Rectal smooth muscle tissue (tissue), 1 donor: ENCODE data around the gene MEF2A.

ENCODE experiments used
- H3K27ac ChIP-seq: one replicate; pipeline ENCODE4 v1.7.0; 2013; ENCODE audit warnings: low read depth, low read length, inconsistent platforms
- H3K27me3 ChIP-seq: one replicate; pipeline ENCODE4 v1.7.0; 2013; ENCODE audit warnings: low read length; ENCODE audit not compliant: control insufficient read depth, insufficient read depth
- H3K36me3 ChIP-seq: one replicate; pipeline ENCODE4 v1.7.0; 2013; ENCODE audit warnings: low read length; ENCODE audit not compliant: control insufficient read depth, insufficient read depth
- H3K4me1 ChIP-seq: one replicate; pipeline ENCODE4 v1.7.0; 2013; ENCODE audit warnings: low read length; ENCODE audit not compliant: control insufficient read depth, insufficient read depth
- H3K4me3 ChIP-seq: one replicate; pipeline ENCODE4 v1.7.0; 2013; ENCODE audit warnings: low read length
- H3K9ac ChIP-seq: one replicate; pipeline ENCODE4 v1.7.0; 2013; ENCODE audit warnings: low read length

MEF2A gene

DNA sequence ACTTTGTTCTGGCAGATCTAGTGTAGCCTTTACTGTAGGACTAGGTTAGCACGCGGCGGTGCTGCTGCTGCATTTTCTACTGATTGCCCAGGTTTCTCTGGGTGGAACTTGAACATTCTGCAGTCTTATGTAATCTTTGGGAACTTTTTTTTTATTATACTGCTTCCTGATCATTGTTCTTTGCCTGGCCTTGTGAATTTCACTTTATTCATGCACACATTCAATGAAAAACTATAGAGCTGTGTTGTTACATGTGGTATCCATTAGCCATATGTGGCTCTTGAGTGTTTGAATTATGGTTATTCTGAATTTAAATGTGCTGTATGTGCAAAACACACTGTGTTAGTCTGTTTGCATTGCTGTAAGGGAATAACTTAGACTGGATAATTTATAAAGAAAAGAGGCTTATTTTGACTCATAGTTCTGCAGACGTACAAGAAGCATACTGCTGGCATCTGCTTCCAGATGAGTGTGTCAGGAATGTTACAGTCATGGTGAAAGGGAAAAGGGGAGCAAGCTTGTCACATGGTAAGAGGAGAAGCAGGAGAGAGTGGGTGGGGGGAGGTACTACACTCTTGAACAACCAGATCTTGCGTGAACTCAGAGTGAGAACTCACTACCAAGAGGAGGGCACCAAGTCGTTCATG lies 26.5 kb downstream of the MEF2A start:
- Histone ChIP-seq H3K9ac (no peak overlapping the region), H3K36me3 (no peaks in the 10 kb centered on the region), H3K27me3 (no peaks in the 10 kb centered on the region), H3K27ac (no peak overlapping the region), H3K4me3 (no peak overlapping the region), H3K4me1 (peaks cover 8% of the 10 kb centered on the region)

DNA sequence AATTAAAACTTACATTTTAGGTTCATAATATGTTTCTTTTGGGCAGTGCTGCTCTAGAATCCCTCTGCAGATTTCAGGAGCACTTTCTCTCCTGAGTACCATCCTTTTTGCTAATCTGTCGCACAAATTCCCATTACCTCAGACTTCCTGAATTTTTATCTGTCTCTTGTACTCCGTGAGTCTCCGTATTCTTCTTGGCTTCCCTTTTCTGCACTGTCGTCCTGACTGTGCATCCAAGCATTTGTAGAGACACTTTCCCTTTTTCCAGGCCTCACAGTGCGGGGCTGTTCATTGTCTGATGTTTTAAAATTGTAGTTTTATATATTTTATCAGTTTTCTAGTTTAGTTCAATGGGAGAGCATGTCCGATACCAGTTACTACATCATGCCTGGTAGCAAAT lies 27.3 kb downstream of the MEF2A start:
- Histone ChIP-seq H3K27me3 (no peaks in the 10 kb centered on the region), H3K4me3 (no peak overlapping the region), H3K36me3 (no peaks in the 10 kb centered on the region), H3K27ac (no peak overlapping the region), H3K9ac (no peak overlapping the region), H3K4me1 (peaks cover 8% of the 10 kb centered on the region)

DNA sequence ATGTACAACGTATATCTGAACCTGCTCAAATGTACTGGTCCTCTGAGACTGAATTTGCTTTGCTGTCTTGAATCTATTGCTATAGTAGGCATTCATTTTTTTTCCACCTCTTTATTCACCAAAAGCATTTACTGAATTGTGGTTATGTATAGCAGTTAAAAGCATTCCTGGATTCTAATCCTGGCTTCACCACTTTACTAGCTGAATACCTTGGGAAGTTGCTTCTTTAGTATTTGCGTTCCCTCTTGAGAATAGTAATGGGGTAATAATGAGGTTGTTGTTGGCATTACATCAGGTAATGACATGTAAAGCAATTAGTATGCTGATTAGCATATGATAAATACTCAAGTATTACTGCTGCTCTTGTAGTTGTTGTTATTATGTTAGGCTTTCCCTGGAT lies 29.1 kb downstream of the MEF2A start:
- Histone ChIP-seq H3K27me3 (no peaks in the 10 kb centered on the region), H3K4me3 (no peak overlapping the region), H3K27ac (no peak overlapping the region), H3K9ac (no peak overlapping the region), H3K36me3 (peaks cover under 1% of the 10 kb centered on the region), H3K4me1 (peaks cover 8% of the 10 kb centered on the region)

DNA sequence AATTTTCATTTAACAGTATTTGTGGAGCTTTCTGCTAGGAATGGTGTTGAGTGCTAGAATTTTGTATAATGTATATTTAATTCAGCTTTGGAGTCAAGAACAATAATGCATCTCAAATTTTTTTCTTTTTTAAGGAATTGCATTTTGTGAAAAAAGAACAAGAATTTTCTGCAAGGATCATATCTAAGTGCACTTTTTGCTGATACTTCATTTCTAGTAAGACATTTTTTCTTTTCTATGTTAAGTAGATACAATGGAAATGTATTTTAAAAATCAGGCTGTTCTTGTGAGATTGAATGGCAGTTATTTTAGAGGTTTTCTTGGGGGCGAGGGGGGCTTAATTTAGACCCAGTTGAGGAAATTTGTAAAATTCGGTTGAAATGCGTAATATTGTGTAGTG lies 32.5 kb downstream of the MEF2A start:
- no peaks in the 10 kb centered on the region for H3K27me3 ChIP-seq
- no peak overlapping the region for H3K9ac ChIP-seq
- peaks cover 2% of the 10 kb centered on the region for H3K36me3 ChIP-seq
- peaks cover 3% of the 10 kb centered on the region for H3K4me1 ChIP-seq
- no peak overlapping the region for H3K4me3 ChIP-seq
- no peak overlapping the region for H3K27ac ChIP-seq

DNA sequence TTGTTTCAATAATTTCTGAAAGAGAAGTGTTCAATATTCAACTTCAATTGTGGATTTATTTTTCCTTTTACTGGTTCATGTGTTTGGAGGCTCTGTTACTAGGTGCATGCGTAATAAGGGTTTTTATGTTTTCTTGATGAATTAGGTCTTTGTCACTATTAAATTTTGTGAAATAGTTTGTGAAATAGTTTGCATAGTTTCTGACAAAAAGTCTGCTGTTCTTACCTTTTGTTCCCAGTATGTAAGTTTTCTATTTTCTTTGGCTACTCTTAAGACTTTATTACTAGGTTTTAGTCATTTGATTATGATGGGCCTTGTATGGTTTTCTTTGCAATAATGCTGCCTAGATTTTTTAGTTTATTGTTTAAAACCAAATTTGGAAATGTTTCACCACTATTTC lies 38.0 kb downstream of the MEF2A start:
- Histone ChIP-seq H3K9ac (no peak overlapping the region), H3K27me3 (no peaks in the 10 kb centered on the region), H3K4me3 (no peak overlapping the region), H3K36me3 (peaks cover 2% of the 10 kb centered on the region), H3K27ac (no peak overlapping the region), H3K4me1 (no peaks in the 10 kb centered on the region)

DNA sequence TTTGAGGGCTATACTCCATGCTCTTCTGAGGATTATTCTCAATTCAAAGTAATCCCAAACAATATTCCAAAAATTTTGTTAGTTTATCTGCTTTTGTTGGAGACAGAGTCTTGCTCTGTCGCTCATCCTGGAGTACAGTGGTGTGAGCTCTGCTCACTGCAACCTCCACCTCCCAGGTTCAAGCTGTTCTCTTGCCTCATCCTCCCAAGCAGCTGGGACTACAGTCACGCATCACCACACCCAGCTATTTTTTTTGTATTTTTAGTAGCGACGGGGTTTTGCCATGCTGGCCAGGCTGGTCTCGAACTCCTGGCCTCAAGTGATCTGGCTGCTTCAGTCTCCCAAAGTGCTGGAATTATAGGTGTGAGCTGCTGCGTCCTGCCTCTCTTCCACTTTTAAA lies 39.1 kb downstream of the MEF2A start:
- H3K27ac ChIP-seq, result no peak overlapping the region
- no peak overlapping the region for H3K9ac ChIP-seq
- H3K4me3 ChIP-seq, result no peak overlapping the region
- no peaks in the 10 kb centered on the region for H3K27me3 ChIP-seq
- peaks cover 2% of the 10 kb centered on the region for H3K36me3 ChIP-seq
- H3K4me1 ChIP-seq, result no peaks in the 10 kb centered on the region

DNA sequence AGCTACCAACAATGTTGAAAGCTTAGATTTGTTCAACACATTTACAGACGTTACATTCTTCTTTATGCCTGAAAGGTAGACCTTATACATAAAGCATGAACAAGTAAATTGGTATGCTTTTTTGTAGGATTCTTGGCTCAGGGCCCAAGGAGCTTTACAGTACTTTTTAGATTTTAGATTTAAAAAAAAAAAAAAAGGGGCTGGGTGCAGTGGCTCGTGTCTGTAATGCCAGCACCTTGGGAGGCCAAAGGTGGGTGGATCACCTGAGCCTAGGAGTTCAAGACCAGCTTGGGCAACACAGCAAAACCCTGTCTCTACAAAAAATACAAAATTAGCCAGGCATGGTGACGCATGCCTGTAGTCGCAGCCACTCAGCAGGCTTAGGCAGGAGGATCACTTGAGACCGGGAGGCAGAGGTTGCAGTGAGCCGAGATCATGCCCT lies 39.7 kb downstream of the MEF2A start:
- H3K4me1 ChIP-seq, result no peaks in the 10 kb centered on the region
- no peak overlapping the region for H3K4me3 ChIP-seq
- no peaks in the 10 kb centered on the region for H3K36me3 ChIP-seq
- no peak overlapping the region for H3K27ac ChIP-seq
- no peaks in the 10 kb centered on the region for H3K27me3 ChIP-seq
- no peak overlapping the region for H3K9ac ChIP-seq

DNA sequence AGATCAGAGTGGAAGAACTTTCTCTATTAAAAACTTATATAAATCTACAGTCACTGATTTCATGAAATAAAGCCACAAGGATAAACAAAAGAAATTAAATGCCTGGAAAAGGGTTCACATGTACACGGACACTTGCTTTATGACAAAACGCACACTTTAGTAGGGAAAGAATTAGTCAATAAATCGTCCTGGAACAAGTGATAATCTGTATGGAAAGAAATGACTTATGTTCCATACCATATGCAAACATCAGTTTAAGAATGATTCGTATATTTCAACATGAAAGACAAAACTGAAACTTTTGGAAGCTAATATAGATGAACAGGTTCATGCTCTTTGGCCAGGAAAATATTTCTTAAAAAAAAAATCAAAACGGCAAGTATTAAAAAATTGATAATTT lies 40.2 kb downstream of the MEF2A start:
- H3K36me3 ChIP-seq, result no peaks in the 10 kb centered on the region
- no peak overlapping the region for H3K4me3 ChIP-seq
- no peak overlapping the region for H3K9ac ChIP-seq
- H3K27me3 ChIP-seq, result no peaks in the 10 kb centered on the region
- H3K27ac ChIP-seq, result no peak overlapping the region
- H3K4me1 ChIP-seq, result no peaks in the 10 kb centered on the region

DNA sequence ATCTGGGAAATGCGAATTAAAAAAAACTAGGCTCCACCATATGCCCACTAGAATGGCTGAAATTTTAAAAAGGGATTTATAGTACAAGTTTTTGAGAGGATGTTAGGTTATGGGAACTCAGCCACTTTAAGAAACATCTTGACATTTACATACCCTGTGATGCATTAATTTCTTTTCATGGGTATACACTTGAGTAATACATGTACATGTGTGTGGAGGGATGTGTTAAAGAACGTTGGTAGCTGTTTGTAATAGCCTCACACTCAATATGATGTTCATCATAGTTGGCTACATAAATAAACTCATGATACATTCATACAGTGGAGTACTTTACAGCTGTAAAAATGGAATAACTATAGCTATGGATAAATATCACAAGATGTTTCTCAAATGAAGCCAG lies 40.9 kb downstream of the MEF2A start:
- Histone ChIP-seq H3K9ac (no peak overlapping the region), H3K4me1 (no peaks in the 10 kb centered on the region), H3K36me3 (no peaks in the 10 kb centered on the region), H3K27ac (no peak overlapping the region), H3K27me3 (no peaks in the 10 kb centered on the region), H3K4me3 (no peak overlapping the region)

DNA sequence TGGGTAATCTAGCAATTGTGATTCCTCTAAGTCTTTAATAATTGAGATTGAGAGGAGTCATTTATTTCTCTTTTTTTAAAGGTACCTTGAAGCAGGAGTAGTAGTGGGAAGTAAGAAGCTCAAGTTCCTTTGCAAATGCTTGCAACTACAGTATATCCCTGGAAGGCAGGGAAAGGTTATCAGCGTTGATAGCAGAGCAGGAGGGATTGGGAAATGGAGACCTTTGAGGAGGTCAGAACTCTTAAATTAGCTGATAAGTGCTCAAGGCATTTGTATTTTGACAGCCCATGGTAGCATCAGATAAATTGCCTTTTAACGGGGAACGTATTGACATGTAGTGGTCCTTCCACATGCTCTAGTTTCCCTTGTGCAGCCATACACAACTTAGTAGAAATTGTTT lies 47.7 kb downstream of the MEF2A start:
- no peak overlapping the region for H3K9ac ChIP-seq
- no peak overlapping the region for H3K27ac ChIP-seq
- H3K36me3 ChIP-seq, result no peaks in the 10 kb centered on the region
- peaks cover 4% of the 10 kb centered on the region for H3K4me1 ChIP-seq
- H3K27me3 ChIP-seq, result no peaks in the 10 kb centered on the region
- no peak overlapping the region for H3K4me3 ChIP-seq

DNA sequence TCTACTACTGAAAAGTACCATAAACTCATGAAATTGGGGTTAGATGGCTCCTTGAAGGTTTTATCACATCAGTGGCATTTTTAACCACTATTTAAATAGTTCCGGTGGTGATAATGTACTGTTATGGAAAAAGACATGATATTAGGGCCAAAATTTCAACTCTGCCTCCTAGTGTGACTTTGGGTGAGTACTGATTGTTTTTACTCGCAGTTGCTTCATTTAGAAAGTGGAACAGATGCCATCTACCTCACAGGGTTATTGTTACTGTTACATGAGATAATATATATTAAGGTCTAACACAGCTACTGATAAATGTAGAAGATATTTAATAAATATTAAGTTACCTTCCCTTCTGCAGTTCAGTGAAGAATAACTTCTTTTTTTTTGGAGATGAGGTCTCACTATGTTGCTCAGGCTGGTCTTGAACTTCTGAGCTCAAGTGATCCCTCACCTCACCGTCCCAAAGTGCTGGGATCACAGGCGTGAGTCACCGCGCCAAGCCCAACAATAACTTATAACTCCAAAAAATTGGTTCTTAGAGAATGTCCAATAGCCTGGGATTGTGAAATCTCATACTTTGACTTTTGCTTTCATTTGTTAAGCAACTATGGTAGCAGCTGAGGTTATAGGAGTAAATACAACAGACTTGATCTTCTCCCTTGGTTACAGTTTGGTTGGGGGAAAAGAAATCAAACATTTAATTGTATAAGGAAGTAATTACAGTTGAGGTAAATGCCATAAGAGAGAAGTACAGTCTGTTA lies 48.3 kb downstream of the MEF2A start:
- Histone ChIP-seq H3K27ac (no peak overlapping the region), H3K36me3 (no peaks in the 10 kb centered on the region), H3K27me3 (no peaks in the 10 kb centered on the region), H3K4me1 (peaks cover 8% of the 10 kb centered on the region), H3K4me3 (no peak overlapping the region), H3K9ac (no peak overlapping the region)

DNA sequence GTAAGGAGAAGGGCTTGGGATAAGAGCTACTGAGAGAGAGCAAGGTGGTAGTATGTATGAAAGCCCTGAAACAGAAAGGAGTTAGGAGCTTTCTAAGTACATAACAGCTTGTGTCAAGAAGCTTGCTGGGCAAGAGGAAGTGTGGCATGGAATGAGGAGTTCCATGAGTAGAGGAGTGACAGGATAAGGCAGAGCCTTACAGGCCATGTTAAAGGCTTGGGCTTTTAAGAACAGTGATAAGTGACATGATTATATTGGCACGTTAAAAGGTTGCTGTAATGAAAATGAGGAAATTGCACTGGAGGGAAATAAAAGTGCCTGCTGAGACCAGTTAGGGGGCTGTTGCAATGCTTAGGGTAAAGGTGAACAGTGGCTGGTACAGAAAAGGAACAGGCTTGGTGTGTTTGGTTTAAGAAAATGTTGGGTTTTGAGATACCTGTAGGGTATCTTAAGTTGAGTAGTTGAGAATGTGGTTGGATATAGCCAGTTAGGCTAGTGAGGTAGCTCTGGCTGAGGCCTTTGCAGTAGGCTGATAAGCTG lies 49.0 kb downstream of the MEF2A start:
- no peak overlapping the region for H3K9ac ChIP-seq
- no peak overlapping the region for H3K4me3 ChIP-seq
- H3K27ac ChIP-seq, result no peak overlapping the region
- H3K36me3 ChIP-seq, result no peaks in the 10 kb centered on the region
- H3K27me3 ChIP-seq, result no peaks in the 10 kb centered on the region
- peaks cover 13% of the 10 kb centered on the region for H3K4me1 ChIP-seq

DNA sequence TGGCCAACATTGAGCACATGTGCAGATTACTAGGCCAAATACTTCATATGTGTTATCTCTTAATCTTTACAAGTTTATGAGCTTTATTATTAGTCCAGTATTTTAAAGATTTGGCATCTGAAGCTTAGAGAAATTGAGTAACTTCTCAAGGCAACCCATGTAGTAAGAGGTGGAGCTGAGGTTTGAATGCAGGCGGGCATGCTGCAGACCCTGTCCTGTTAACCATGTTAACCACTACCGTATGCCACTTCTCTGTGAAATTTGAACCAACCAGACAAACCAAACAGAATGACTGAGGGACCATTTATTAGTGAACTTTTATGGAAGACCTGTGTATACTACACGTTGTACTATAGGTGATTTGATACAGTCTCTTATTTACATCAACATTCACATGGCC lies 49.7 kb downstream of the MEF2A start:
- H3K4me1 ChIP-seq, result peaks cover 13% of the 10 kb centered on the region
- no peak overlapping the region for H3K27ac ChIP-seq

More for the DNA sequence above, 49.7 kb downstream of the MEF2A start:
- Histone ChIP-seq H3K36me3 (no peaks in the 10 kb centered on the region), H3K9ac (no peak overlapping the region), H3K4me3 (no peak overlapping the region), H3K27me3 (no peaks in the 10 kb centered on the region)
